GM18526 (cell line): Measurements from ENCODE around the gene CYBA.

ENCODE experiments used
- POLR2A ChIP-seq: IDR thresholded peaks from 3 replicates; pipeline ENCODE4 v1.6.1; 2011; ENCODE audit not compliant: insufficient read length; ENCODE audit errors: extremely low read depth

Gene CYBA

GRCh38 chr16:88690341-88691128, 39.7 kb upstream of the CYBA start:
- TF ChIP-seq POLR2A, result no peak

GRCh38 chr16:88688013-88688778, 37.3 kb upstream of the CYBA start:
- TF ChIP-seq POLR2A, result no peak

- no peak for TF ChIP-seq POLR2A
These were observed 36.8 kb upstream of the CYBA start for GRCh38 chr16:88687676-88688012.

- TF ChIP-seq POLR2A, result no peak
These were observed 36.4 kb upstream of the CYBA start for GRCh38 chr16:88687254-88687576.

GRCh38 chr16:88686439-88687253, 35.8 kb upstream of the CYBA start, which contains the start of gene SNAI3:
Gene SNAI3, minus strand, starts transcription at chr16:88686507. Its CDS starts 101 bp downstream, at chr16:88686406.
- no peak for TF ChIP-seq POLR2A

- TF ChIP-seq POLR2A, result no peak
These were observed 35.2 kb upstream of the CYBA start for GRCh38 chr16:88686062-88686438.

- no peak for TF ChIP-seq POLR2A
These were observed 34.6 kb upstream of the CYBA start for GRCh38 chr16:88685156-88686061.

GRCh38 chr16:88684569-88685155, 33.8 kb upstream of the CYBA start:
- no peak for TF ChIP-seq POLR2A

- peak; percentile 47 for TF ChIP-seq POLR2A
These were observed 31.0 kb upstream of the CYBA start for GRCh38 chr16:88681709-88682451.

- no peak for TF ChIP-seq POLR2A
These were observed 30.3 kb upstream of the CYBA start for GRCh38 chr16:88681084-88681680.

- TF ChIP-seq POLR2A, result no peak
These were observed 29.8 kb upstream of the CYBA start for GRCh38 chr16:88680554-88681083.

GRCh38 chr16:88678224-88678979, 27.5 kb upstream of the CYBA start:
- TF ChIP-seq POLR2A, result no peak
